Nephron (organoid): Measurements from ENCODE around the gene PSME1.

Source experiments
- H3K27ac Mint-ChIP-seq, 3 experiments: 2 replicates each; pipeline ENCODE4 v1.8.0; 2020; ENCODE audit warnings: mixed read lengths in 3 of 3, mild to moderate bottlenecking in 2 of 3, moderate library complexity in 1 of 3
- H3K27me3 Mint-ChIP-seq: 2 replicates; pipeline ENCODE4 v1.8.0; 2021; ENCODE audit warnings: low read depth, mild to moderate bottlenecking, moderate library complexity, mixed read lengths
- H3K36me3 Mint-ChIP-seq: 2 replicates; pipeline ENCODE4 v1.8.0; 2020; ENCODE audit warnings: low read depth, mixed read lengths
- H3K4me1 Mint-ChIP-seq: 2 replicates; pipeline ENCODE4 v1.8.0; 2020; ENCODE audit warnings: mixed read lengths
- H3K4me3 Mint-ChIP-seq, 3 experiments: 2 replicates each; pipeline ENCODE4 v1.8.0; 2020; ENCODE audit warnings: mild to moderate bottlenecking in 3 of 3, mixed read lengths in 3 of 3, moderate library complexity in 2 of 3
- H3K9me3 Mint-ChIP-seq: 2 replicates; pipeline ENCODE4 v1.8.0; 2020; ENCODE audit warnings: mixed read lengths
- CTCF ChIP-seq, 3 experiments: fragments of 200-600 bp; sonication (generic); IDR thresholded peaks; one replicate each; pipeline ENCODE4 v1.5.0; 2021; ENCODE audit warnings: antibody characterized with exemption in 3 of 3; ENCODE audit not compliant: unreplicated experiment in 3 of 3

The PSME1 gene

GRCh38 chr14:24179961-24180796 is 44.2 kb downstream of the PSME1 start:
- no peak for TF ChIP-seq CTCF (IDR thresholded peaks at IDR 0.05; ENCODE audit: unreplicated experiment in 3 of 3)
- H3K4me3 Mint-ChIP-seq, result peak overlapping the region in 1 of 3 experiments; percentile 11

GRCh38 chr14:24181371-24182077 is 45.5 kb downstream of the PSME1 start:
- H3K9me3 Mint-ChIP-seq, result no peaks in the 10 kb centered on the region
- TF ChIP-seq CTCF (IDR thresholded peaks at IDR 0.05; ENCODE audit: unreplicated experiment in 3 of 3), result no peak
- H3K4me3 Mint-ChIP-seq, result no peak overlapping the region
- peaks cover 10% of the 10 kb centered on the region for H3K4me1 Mint-ChIP-seq
- H3K27me3 Mint-ChIP-seq, result no peaks in the 10 kb centered on the region
- peak overlapping the region in 1 of 3 experiments; percentile 98 for H3K27ac Mint-ChIP-seq
- H3K36me3 Mint-ChIP-seq, result peaks cover 39% of the 10 kb centered on the region

More at GRCh38 chr14:24179961-24180796, 44.2 kb downstream of the PSME1 start:
- no peaks in the 10 kb centered on the region for H3K27me3 Mint-ChIP-seq
- H3K27ac Mint-ChIP-seq, result peak overlapping the region; percentile 97 to 98 (median 97)
- peaks cover 41% of the 10 kb centered on the region for H3K36me3 Mint-ChIP-seq
- H3K9me3 Mint-ChIP-seq, result no peaks in the 10 kb centered on the region
- H3K4me1 Mint-ChIP-seq, result peaks cover 10% of the 10 kb centered on the region

- peaks cover 35% of the 10 kb centered on the region for H3K36me3 Mint-ChIP-seq
- H3K9me3 Mint-ChIP-seq, result no peaks in the 10 kb centered on the region
- no peak overlapping the region for H3K4me3 Mint-ChIP-seq
- H3K27me3 Mint-ChIP-seq, result no peaks in the 10 kb centered on the region
- peaks cover 13% of the 10 kb centered on the region for H3K4me1 Mint-ChIP-seq
- H3K27ac Mint-ChIP-seq, result peak overlapping the region in 1 of 3 experiments; percentile 63
- no peak for TF ChIP-seq CTCF (IDR thresholded peaks at IDR 0.05; ENCODE audit: unreplicated experiment in 3 of 3)
These were observed 46.3 kb downstream of the PSME1 start for GRCh38 chr14:24182110-24182882.

GRCh38 chr14:24183014-24183481 is 47.1 kb downstream of the PSME1 start:
- Mint-ChIP-seq H3K4me1 (peaks cover 21% of the 10 kb centered on the region), H3K36me3 (peaks cover 35% of the 10 kb centered on the region), H3K27ac (no peak overlapping the region), H3K9me3 (no peaks in the 10 kb centered on the region), H3K27me3 (no peaks in the 10 kb centered on the region), H3K4me3 (no peak overlapping the region)
- TF ChIP-seq CTCF (IDR thresholded peaks at IDR 0.05; ENCODE audit: unreplicated experiment in 3 of 3), result no peak

- H3K36me3 Mint-ChIP-seq, result peaks cover 34% of the 10 kb centered on the region
These were observed 48.3 kb downstream of the PSME1 start for GRCh38 chr14:24184104-24184970.

More at GRCh38 chr14:24184104-24184970, 48.3 kb downstream of the PSME1 start:
- Mint-ChIP-seq H3K9me3 (no peaks in the 10 kb centered on the region), H3K4me1 (peaks cover 27% of the 10 kb centered on the region), H3K27ac (no peak overlapping the region), H3K27me3 (no peaks in the 10 kb centered on the region), H3K4me3 (peak overlapping the region in 1 of 3 experiments; percentile 40)
- TF ChIP-seq CTCF (IDR thresholded peaks at IDR 0.05; ENCODE audit: unreplicated experiment in 3 of 3), result no peak
